NCI-H82 (cell line): ENCODE results near the gene C19orf33.
"Not testable (repeated sequence)": the region's sequence is repeated elsewhere in the genome, so short reads cannot be mapped to it uniquely, and the experiment has no call there.

Source experiments
- DNase-seq: peaks from one replicate; lab custom pipeline; 2025; lab: John Stamatoyannopoulos, UW

Gene C19orf33

GRCh38 chr19:38303517-38304351 lies at the start of gene C19orf33:
Gene C19orf33 (plus strand): TSS chr19:38304251. CDS start chr19:38304262, 11 bp downstream.
- DNase-seq, result no peak

GRCh38 chr19:38255383-38256014 lies 48.6 kb upstream of the C19orf33 start:
- peak; percentile 64 for DNase-seq

DNA sequence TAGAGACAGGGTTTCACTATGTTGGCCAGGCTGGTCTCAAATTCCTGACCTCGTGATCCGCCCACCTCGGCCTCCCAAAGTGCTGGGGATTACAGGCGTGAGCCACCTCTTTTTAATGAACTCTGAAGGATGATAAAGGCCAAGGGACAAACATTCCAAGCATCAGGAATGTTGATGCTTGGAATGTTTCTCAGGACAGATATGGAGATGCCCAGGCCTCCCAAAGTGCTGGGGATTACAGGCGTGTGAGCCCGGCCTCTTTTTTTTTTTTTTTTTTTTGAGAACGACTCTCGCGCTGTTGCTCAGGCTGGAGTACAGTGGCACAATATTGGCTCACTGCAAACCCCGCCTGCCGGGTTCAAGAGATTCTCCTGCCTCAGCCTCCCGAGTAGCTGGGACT lies 42.1 kb upstream of the C19orf33 start:
- DNase-seq, result not testable (repeated sequence)

GRCh38 chr19:38262585-38263268 lies 41.3 kb upstream of the C19orf33 start:
- no peak for DNase-seq

DNA sequence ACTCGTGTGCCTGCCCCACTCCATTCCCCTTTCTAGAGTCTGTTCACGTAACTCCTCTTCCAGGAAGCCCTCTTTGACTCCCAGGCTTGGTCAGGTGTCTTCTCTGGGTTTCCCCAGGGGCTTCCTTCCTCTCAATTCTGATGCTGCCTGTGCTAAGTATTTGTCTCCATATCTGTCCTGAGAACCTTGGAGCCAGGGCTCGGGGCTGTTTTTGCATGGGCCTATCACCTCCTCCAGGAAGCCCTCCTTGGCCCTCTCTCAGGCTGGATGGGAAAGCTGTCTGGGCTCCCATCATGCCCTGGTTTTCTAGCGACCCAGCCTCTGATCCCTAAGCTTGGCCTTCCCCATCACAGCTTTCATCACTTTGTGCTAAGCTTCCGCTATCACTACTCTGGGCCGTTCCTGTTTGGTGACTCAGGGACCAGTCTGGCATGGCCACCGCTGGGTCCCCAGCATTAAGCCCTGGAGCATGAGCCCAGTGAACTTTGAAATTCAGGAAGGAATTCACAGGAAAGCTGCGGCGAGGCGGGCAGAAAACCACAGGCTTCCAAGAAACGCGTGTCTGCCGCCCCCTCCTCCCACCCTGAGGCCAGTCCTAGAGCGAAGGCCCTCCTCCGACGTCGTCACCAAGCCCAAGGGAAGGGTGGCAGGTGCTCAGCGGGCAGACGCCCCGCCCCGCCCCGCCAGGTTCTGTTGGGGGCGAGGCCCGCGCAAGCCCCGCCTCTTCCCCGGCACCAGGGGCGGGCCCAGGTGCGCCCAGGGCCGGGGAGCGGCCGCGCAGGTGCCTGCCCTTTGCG lies 40.2 kb upstream of the C19orf33 start:
- DNase-seq, result peak; percentile 80

- peak; percentile 77 for DNase-seq
Measured at GRCh38 chr19:38264486-38265212, 39.4 kb upstream of the C19orf33 start, which contains the start of gene SPINT2. Gene SPINT2 (plus strand): TSS chr19:38264573. CDS start chr19:38264893, 320 bp downstream.

DNA sequence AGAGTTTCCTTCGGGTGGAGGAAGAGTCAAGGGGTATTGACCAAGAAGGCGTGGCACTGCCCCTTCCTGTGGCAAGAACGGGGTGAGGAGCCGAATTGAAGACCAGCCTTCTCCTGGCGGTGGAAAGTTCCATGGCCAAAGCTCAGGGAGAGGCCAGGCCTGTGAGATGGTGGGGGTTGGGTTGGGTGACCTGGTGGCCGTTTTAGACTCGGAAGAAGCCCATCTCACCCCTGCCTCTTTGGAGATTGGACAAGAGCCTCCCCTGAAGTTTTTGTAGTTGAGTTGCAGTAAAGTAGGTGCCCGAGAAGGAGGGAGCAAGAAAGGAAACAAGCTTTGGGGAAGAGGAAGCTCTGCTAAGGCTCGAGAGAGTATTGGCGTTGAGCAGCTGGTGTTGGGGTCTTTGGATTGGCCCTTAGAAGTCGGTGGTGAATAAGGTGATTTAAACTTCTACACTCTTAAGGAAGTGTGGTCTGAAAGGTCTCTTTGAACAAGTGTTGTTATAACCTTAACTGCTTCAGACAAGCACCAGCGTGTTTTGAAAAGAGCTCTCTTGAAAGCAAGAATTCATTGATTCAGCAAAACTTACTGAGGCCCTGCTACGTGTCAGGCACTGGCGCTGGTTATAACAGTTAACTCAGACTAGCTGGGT lies 38.7 kb upstream of the C19orf33 start:
- no peak for DNase-seq

DNA sequence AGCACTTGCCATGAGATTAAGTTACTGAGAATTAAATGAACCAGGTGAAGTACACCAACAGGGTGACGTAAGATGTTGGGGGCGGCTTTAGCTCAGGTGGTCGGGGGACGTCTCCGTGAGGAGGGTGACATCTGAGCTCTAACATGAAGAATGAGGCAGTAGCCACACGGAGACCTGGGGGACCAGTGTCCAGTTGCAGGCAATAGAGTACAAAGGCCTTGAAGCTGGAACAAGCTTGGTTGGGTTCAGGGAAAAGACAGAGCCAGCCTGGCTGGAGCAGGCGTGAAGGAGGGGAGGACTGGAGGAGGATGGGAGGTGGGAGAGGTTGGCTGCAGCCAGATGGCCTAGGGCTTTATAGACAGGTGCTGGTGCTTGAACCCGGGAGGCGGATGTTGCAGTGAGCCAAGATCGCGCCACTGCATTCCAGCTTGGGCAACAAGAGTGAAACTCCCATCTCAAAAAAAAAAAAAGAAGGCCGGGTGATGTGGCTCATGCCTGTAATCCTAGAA lies 38.1 kb upstream of the C19orf33 start:
- DNase-seq, result peak; percentile 62

- DNase-seq, result no peak
Measured at GRCh38 chr19:38266981-38267597, 37.0 kb upstream of the C19orf33 start.

DNA sequence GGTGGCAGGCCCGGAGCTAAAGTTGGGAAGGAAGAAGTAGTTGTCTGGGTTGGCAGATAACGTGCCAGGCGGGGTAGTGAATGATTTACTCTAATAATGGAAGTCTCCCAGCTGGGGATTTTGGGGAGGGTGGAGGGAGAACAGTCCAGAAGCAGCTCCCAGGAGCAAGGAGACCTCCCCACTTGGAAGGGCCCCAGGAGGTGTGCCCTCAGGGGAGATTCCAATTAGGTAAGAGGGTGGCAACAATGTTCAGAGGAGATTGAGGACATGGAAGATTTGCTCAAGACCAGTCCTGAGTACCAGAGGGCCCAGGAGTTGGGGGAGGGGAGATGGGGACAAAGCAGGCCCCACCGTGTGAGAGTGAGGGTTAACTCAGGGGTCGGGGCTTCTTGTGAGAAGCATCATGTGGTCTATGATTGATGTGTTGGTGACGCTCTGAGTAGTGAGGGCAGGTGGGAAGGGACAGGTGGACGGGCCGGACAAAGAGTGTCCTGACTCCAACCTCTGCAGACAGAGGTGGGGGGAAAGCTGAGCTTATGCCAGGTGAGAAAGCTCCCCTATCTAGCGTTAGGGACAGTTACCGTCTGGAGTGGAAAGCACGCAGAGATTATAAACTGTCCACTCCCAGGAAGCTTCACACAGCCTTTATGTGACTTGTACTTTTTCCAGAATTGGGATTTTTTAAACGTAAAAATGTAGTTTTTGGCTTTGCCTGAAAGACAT lies 36.1 kb upstream of the C19orf33 start:
- DNase-seq, result no peak

- no peak for DNase-seq
Measured at GRCh38 chr19:38268539-38268938, 35.5 kb upstream of the C19orf33 start.

DNA sequence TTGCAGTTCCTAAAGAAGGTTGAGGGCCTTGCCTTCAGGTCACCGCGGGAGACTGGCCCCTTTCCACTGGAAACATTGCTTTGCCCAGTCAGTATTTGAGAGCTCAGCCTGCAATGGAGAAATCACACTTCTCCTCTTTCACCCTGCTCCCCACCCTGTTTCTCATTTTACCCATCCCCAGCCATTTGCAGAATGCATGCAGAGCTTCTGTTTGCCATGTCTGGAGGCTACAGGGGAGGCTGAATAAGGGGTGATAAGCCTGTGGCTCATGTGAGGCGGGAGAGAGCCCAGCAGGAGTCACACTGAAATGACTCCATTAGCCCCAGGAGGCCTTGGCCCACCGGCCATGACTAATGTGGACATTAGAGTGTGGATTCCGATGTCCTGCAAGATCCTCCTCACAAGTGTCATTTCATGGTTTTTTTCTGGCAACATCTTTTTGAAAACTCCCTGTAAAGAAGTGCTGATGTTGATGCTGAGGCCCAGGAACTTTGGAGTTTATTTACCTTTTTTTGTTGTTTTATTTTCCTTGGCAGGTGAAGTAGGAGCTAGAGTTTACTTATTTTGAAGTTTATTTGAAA lies 33.4 kb upstream of the C19orf33 start:
- DNase-seq, result no peak

DNA sequence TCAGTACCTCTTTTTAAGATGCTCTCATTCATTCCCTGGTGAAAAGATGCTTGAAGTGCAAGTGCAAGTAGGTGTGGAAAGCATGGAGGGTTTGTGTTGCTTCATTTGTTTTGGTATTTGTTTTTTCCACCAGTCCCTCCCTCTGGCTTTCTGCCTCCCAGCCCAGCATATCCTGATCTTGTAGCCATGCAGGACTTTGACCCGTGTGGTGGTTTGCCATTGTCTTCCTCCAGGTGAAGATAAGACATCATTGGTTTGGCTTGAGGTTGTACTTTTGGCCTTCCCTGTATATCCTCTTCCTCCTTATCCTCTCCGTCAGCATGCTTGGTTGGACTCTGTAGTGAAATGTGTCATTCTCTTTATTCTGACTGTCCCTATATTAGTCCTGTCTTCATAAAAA lies 30.6 kb upstream of the C19orf33 start:
- no peak for DNase-seq

DNA sequence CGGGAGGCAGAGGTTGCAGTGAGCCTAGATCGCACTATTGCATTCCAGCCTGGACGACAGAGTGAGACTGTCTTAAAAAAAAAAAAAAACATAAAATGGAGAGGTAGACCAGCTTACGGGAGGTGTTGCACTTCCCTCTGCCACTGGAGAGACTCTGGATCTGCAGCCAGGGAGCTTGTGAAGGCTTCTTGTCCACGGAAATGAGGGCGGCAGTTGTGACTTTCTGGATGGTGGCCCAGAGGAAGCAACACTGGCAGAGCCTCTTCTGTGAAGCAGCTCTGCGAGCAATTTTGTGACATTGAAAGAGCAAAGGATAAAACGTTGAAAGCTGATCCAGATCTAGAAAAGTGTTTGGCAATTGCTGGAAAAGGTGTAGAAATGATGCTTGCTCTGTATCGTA lies 29.3 kb upstream of the C19orf33 start:
- no peak for DNase-seq

- DNase-seq, result no peak
Measured at GRCh38 chr19:38276942-38277517, 27.0 kb upstream of the C19orf33 start.

GRCh38 chr19:38277549-38277948 lies 26.5 kb upstream of the C19orf33 start:
- DNase-seq, result no peak

GRCh38 chr19:38277969-38278680 lies 25.9 kb upstream of the C19orf33 start:
- DNase-seq, result no peak

GRCh38 chr19:38278751-38279150 lies 25.3 kb upstream of the C19orf33 start:
- DNase-seq, result no peak
